ENCODE data around the gene NLRC5. TPM values are rescaled to one million over a fixed set of nuclear protein-coding genes. Genes with fewer than 3 reads are reported as not detected.

The NLRC5 gene
- total and polyA plus RNA-seq, 10 donors, result 52.0 to 401 (median 219) TPM

GRCh38 chr16:57126411-57126810 lies 137.1 kb downstream of the NLRC5 start:
- Histone ChIP-seq H3K4me1 (peaks cover 0 to 69% (median 7%) of the 10 kb centered on the region in 6 donors), H3K27me3 (replicated peaks in 1 of 7) (no peaks in the 10 kb centered on the region), H3K36me3 (peaks cover 0 to 87% (median 4%) of the 10 kb centered on the region in 6 donors), H3K9me3 (no peaks in the 10 kb centered on the region), H3K4me3 (no peak overlapping the region), H3K27ac (no peak overlapping the region)
- intact Hi-C loops (cut with DNase I; ENCODE audit: low total_unique reads), result no loop called here
- no peak for DNase-seq
- TF ChIP-seq CTCF (IDR thresholded peaks at IDR 0.05 in 8 of 11, conservative IDR thresholded peaks at IDR 0.05 in 3 of 11) (no peak), POLR2A (IDR thresholded peaks at IDR 0.05) (no peak), POLR2AphosphoS5 (IDR thresholded peaks at IDR 0.05) (no peak)
- 55 to 73% (median 62%) methylated on average over 3 to 4 of the region's 4 CpGs for WGBS, 5 donors

GRCh38 chr16:57127037-57127763 lies 137.8 kb downstream of the NLRC5 start:
- no peak for DNase-seq
- Histone ChIP-seq H3K27me3 (replicated peaks in 1 of 7) (no peaks in the 10 kb centered on the region), H3K4me1 (peaks cover 0 to 77% (median 7%) of the 10 kb centered on the region in 6 donors), H3K36me3 (peaks cover 0 to 87% (median 0%) of the 10 kb centered on the region in 6 donors), H3K4me3 (no peak overlapping the region), H3K27ac (no peak overlapping the region), H3K9me3 (no peaks in the 10 kb centered on the region)
- intact Hi-C loops (cut with DNase I; ENCODE audit: low total_unique reads), result no loop called here
- WGBS, 5 donors, result 88 to 95% (median 92%) methylated on average over 5 of the region's 5 CpGs
- TF ChIP-seq POLR2A (IDR thresholded peaks at IDR 0.05), result no peak
- no peak for TF ChIP-seq CTCF (IDR thresholded peaks at IDR 0.05 in 8 of 11, conservative IDR thresholded peaks at IDR 0.05 in 3 of 11)
- TF ChIP-seq POLR2AphosphoS5 (IDR thresholded peaks at IDR 0.05), result no peak

- Histone ChIP-seq H3K4me1 (peaks cover 0 to 80% (median 7%) of the 10 kb centered on the region in 6 donors), H3K4me3 (no peak overlapping the region), H3K36me3 (peaks cover 0 to 89% (median 0%) of the 10 kb centered on the region in 6 donors), H3K27ac (peak overlapping the region in 2 of 8 donors; percentile 2 to 49), H3K9me3 (no peaks in the 10 kb centered on the region), H3K27me3 (replicated peaks in 1 of 7) (no peaks in the 10 kb centered on the region)
- intact Hi-C loops (cut with DNase I; ENCODE audit: low total_unique reads), result no loop called here
- no peak for TF ChIP-seq POLR2A (IDR thresholded peaks at IDR 0.05)
- no peak for TF ChIP-seq POLR2AphosphoS5 (IDR thresholded peaks at IDR 0.05)
- no peak for TF ChIP-seq CTCF (IDR thresholded peaks at IDR 0.05 in 8 of 11, conservative IDR thresholded peaks at IDR 0.05 in 3 of 11)
- no peak for DNase-seq
- 93 to 96% (median 94%) methylated on average over 7 of the region's 7 CpGs for WGBS, 5 donors
These were observed 138.5 kb downstream of the NLRC5 start for GRCh38 chr16:57127836-57128235.

GRCh38 chr16:57128771-57129389 lies 139.5 kb downstream of the NLRC5 start:
- Histone ChIP-seq H3K4me1 (peaks cover 0 to 80% (median 6%) of the 10 kb centered on the region in 6 donors), H3K36me3 (peaks cover 0 to 92% (median 0%) of the 10 kb centered on the region in 6 donors), H3K27me3 (replicated peaks in 1 of 7) (no peaks in the 10 kb centered on the region), H3K27ac (peak overlapping the region in 4 of 8 donors; percentile 39 to 58 (median 50)), H3K9me3 (no peaks in the 10 kb centered on the region), H3K4me3 (peak overlapping the region in 1 of 8 donors; percentile 3)
- intact Hi-C loops (cut with DNase I; ENCODE audit: low total_unique reads), result no loop called here
- 54 to 72% (median 64%) methylated on average over 11 of the region's 11 CpGs for WGBS, 5 donors
- no peak for TF ChIP-seq CTCF (IDR thresholded peaks at IDR 0.05 in 8 of 11, conservative IDR thresholded peaks at IDR 0.05 in 3 of 11)
- no peak for TF ChIP-seq POLR2AphosphoS5 (IDR thresholded peaks at IDR 0.05)
- no peak for TF ChIP-seq POLR2A (IDR thresholded peaks at IDR 0.05)
- no peak for DNase-seq

Data from spleen (tissue), 11 donors.